Sigmoid colon (tissue), 4 donors: Measurements from ENCODE around the gene PACRG.

Experiments
- POLR2A ChIP-seq, 2 donors: fragments of 450-650 bp; IDR thresholded peaks; one replicate each; pipeline ENCODE4 v1.6.1; 2016; ENCODE audit warnings: antibody characterized with exemption in 2 of 2, mild to moderate bottlenecking in 2 of 2, moderate library complexity in 2 of 2
- POLR2AphosphoS5 ChIP-seq, 4 donors: sonication (generic); formaldehyde crosslinking; IDR thresholded peaks; one replicate each; pipeline ENCODE4 v1.6.1; 2017; ENCODE audit warnings: antibody characterized with exemption in 4 of 4
- TF ChIP-seq, protein P1 (sequence below), 4 experiments: fragments of 450-650 bp in 3 of 4; fragments of 200-600 bp in 1 of 4; IDR thresholded peaks; one replicate each; pipeline ENCODE4 v1.5.1; 2016 to 2019; ENCODE audit warnings: antibody characterized with exemption in 4 of 4, mild to moderate bottlenecking in 3 of 4, moderate library complexity in 2 of 4

DNA sequence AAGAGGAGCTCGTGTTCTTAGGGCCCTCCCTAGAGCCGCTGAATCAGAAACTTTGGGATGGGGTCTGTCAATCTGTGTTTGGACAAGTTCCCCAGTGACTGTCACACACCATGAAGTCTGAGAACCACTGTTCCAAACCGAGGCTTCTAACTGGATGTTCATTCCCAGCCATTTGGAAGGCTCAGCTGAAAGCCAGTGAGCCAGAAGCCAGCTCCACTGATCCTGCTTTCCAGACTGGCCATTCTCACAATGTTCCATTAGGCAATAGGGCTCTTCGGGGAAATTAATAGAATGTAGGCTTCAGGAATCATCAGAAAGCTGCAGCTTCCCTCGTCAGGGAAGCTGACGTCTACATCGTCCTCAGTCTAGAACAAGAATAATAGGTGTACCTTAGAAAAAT is 595.9 kb downstream of the PACRG start:
- TF ChIP-seq, protein P1, sequence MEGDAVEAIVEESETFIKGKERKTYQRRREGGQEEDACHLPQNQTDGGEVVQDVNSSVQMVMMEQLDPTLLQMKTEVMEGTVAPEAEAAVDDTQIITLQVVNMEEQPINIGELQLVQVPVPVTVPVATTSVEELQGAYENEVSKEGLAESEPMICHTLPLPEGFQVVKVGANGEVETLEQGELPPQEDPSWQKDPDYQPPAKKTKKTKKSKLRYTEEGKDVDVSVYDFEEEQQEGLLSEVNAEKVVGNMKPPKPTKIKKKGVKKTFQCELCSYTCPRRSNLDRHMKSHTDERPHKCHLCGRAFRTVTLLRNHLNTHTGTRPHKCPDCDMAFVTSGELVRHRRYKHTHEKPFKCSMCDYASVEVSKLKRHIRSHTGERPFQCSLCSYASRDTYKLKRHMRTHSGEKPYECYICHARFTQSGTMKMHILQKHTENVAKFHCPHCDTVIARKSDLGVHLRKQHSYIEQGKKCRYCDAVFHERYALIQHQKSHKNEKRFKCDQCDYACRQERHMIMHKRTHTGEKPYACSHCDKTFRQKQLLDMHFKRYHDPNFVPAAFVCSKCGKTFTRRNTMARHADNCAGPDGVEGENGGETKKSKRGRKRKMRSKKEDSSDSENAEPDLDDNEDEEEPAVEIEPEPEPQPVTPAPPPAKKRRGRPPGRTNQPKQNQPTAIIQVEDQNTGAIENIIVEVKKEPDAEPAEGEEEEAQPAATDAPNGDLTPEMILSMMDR (IDR thresholded peaks at IDR 0.05), result no peak
- TF ChIP-seq POLR2A (IDR thresholded peaks at IDR 0.05) (no peak), POLR2AphosphoS5 (IDR thresholded peaks at IDR 0.05) (no peak)
